NB4 (cell line): ENCODE data around the gene ANP32B.

Source experiments
- CTCF ChIP-seq: IDR thresholded peaks from one replicate; pipeline ENCODE4 v1.5.1; 2012; ENCODE audit warnings: low read depth, low read length
- POLR2A ChIP-seq: IDR thresholded peaks from 2 replicates; pipeline ENCODE4 v1.6.1; 2011; ENCODE audit warnings: mild to moderate bottlenecking; ENCODE audit not compliant: insufficient read length; ENCODE audit errors: extremely low read depth

- TF ChIP-seq CTCF (no peak), POLR2A (no peak)
Measured at GRCh38 chr9:98031169-98031568, 48.0 kb downstream of the ANP32B start.
